GM18867 (cell line): Measurements from ENCODE around the gene SLC24A4.
A peak's percentile ranks its signal among the peaks of the same experiment; 100 is the strongest.

Experiments used
- ATAC-seq: cut with Tn5 transposase; IDR thresholded peaks from one replicate; pipeline ENCODE4 v1.9.1; 2021; ENCODE audit warnings: mild to moderate bottlenecking, moderate library complexity; ENCODE audit not compliant: unreplicated experiment

SLC24A4 gene

GRCh38 chr14:92538412-92538985 is 215.5 kb downstream of the SLC24A4 start:
- peak; percentile 87 for ATAC-seq

- no peak for ATAC-seq
Observed at GRCh38 chr14:92539419-92539818, 216.5 kb downstream of the SLC24A4 start.

DNA sequence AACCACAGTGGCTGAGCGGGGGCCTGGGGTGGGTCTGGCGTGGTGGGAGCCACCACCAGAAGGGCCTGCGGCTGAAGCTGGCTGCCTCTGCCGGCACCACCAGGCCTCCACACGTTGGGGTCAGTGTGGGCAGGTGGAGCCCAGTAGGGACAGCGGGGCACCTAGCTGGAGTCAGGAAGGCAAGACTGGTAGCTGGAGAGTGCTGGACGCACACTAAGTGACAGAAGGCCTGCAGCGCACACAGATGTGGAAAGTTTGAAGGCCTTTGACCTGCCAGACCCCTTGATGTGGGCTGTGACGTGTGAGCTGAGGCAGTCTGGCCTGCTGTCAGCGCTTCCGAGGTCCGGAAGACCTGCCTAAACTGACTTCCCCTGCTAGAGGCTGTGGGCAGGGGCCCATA is 216.9 kb downstream of the SLC24A4 start:
- ATAC-seq = no peak

- ATAC-seq = no peak
Observed at GRCh38 chr14:92540472-92541048, 217.6 kb downstream of the SLC24A4 start.

DNA sequence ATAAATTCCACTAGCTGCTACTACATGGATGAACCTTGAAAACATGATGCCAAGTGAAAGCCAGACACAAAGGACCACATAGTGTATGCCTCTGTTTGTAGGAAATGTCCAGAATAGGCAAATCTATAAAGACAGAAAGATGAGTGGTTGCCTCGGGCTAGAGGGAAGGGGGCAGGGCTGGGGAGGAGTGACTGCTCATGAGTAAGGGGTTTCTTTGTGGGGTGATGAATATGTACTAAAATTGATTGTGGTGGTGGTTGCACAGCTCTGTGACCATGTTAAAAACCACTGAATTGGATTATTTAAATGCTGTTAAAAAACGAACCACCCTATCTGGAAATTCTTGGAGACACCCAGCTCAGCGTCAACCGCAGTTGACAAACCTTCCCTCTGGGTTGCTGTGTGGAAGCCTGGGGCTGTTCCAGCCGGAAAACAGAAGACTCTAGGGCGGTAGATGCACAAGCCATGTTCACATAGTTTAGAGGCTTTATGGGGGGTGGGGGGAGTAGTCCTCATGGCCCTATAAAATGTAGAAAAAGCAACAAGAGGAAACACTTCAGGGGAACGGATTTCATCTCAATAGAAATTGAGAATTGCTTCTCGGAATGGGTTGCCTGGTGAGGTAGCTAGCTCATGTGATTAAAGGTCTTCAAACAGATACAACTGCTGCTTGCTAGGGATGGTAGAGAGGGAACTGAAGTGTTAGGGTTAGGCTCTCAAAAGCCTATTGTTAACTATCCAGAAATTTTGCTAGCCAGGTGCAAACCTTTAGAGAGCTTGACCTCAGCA is 220.0 kb downstream of the SLC24A4 start:
- ATAC-seq = no peak

DNA sequence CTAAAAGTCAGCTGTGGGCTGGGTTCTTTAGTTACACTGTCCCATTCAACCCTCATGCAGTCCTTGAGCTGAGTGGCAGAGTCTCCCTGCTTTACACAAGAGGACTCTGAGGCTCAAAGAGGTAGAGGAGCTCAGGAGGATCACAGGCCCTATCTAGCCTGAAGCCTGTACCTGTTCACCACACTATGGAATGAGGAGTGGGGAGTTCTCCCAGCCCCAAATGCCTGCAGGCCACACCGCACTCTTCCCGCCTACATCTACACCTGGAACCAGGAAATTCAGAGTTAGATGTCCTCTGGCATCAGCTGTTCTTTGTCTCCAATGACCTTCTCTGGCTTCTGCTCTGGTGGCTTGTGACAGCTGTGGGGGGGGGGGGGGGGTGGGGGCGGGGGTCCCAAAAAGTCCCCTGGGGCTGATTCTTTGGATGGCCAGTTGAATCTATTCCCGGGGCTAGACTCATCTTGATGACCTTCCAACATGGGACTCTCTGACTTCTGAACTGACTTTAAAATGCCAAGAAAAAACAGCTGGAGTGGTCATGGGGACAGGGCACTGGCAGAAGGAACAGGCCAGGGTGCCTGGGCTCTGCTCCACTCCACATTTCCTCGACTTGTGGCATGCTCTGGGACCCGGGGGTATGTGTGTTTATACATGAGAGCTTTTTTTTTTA is 221.2 kb downstream of the SLC24A4 start:
- ATAC-seq = no peak

- ATAC-seq = no peak
Observed at GRCh38 chr14:92546347-92547053, 223.5 kb downstream of the SLC24A4 start.

DNA sequence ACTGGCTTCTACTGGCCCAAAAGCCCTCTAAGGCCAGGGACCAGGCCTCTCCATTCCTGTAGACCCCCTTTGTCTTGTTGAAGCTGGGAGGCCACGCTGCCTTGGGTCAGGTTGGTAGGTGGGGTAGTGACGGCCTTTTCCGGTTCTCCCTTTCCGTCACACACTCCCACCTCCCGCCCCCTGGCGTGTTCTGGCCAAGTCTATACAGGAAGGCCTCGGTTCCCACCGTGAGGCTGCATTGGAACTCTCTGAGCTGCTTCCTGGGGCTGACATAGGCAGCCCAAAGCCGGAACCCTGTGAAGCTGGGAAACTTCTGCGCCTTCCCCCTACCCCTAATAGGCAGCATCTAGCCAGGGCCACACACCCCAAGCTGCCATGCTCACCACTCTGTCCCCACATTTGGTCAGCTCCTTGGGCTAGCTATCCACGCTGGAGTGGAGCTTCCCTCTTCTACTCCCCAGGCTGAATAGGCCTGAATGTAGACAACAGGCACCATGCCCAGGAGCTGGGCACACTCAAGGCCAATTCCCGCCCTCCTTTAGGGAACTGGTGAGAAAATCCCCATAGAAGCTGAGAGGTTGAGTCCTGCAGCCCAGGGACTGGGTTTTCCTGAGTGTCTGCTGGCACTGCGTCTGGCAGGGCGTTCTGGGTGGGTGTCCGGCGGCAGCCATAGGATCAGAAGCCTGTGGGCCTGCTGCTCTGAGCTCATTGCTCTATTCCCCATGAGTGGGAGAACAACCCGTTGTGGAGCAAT is 226.3 kb downstream of the SLC24A4 start:
- no peak for ATAC-seq

DNA sequence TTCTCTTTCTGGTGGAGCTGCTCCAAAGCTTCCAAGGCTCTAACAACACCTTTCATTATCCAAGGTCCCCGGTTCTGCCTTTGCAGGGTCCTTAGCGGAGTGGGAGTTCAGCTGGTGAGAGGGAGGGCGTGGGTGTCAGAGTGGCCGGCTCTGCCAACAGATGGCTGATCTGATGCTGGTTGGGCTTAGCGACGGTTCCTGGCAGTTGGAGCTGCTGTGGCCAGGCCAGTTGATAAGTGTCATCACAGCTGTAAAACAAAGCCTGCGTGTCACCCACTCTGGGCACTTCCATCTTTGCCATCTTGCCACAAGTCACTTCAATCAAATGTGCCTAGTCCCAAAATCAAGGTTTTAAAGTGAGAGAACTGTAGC is 226.9 kb downstream of the SLC24A4 start:
- no peak for ATAC-seq
